ENCODE data around the gene GARNL3. TPM values are rescaled to one million over a fixed set of nuclear protein-coding genes. Genes with fewer than 3 reads are reported as not detected.

Gene GARNL3
- polyA plus RNA-seq, 2 donors, result 3.5 TPM

GRCh38 chr9:127223810-127224177 is 40.8 kb upstream of the GARNL3 start:
- no peak overlapping the region for H3K27ac ChIP-seq (ENCODE audit: low read depth in 2 of 2, low read length in 1 of 2)
- WGBS, 2 donors, result 29 to 30% methylated on average over 8 of the region's 8 CpGs
- peaks cover 3 to 9% of the 10 kb centered on the region in 2 donors for H3K4me1 ChIP-seq (ENCODE audit: control insufficient read depth in 2 of 2, insufficient read depth in 2 of 2, low read length in 1 of 2)
- H3K36me3 ChIP-seq (ENCODE audit: control insufficient read depth in 2 of 2, insufficient read depth in 2 of 2, low read length in 1 of 2), result no peaks in the 10 kb centered on the region
- no peak overlapping the region for H3K4me3 ChIP-seq (ENCODE audit: low read depth in 1 of 2, low read length in 2 of 2)
- no peaks in the 10 kb centered on the region for H3K9me3 ChIP-seq (ENCODE audit: control insufficient read depth in 2 of 2, insufficient read depth in 1 of 2, low read depth in 1 of 2, low read length in 1 of 2)
- no peaks in the 10 kb centered on the region for H3K27me3 ChIP-seq (ENCODE audit: control insufficient read depth in 1 of 2, insufficient read depth in 2 of 2, low read length in 2 of 2)

- H3K9me3 ChIP-seq (ENCODE audit: control insufficient read depth in 2 of 2, insufficient read depth in 1 of 2, low read depth in 1 of 2, low read length in 1 of 2), result no peaks in the 10 kb centered on the region
- peak overlapping the region; percentile 57 to 64 for H3K4me3 ChIP-seq (ENCODE audit: low read depth in 1 of 2, low read length in 2 of 2)
- H3K36me3 ChIP-seq (ENCODE audit: control insufficient read depth in 2 of 2, insufficient read depth in 2 of 2, low read length in 1 of 2), result no peaks in the 10 kb centered on the region
- peak overlapping the region; percentile 84 to 89 for H3K27ac ChIP-seq (ENCODE audit: low read depth in 2 of 2, low read length in 1 of 2)
- WGBS, 2 donors, result 1 to 2% methylated on average over 53 to 56 of the region's 56 CpGs
- H3K4me1 ChIP-seq (ENCODE audit: control insufficient read depth in 2 of 2, insufficient read depth in 2 of 2, low read length in 1 of 2), result peaks cover 3 to 9% of the 10 kb centered on the region in 2 donors
- H3K27me3 ChIP-seq (ENCODE audit: control insufficient read depth in 1 of 2, insufficient read depth in 2 of 2, low read length in 2 of 2), result no peaks in the 10 kb centered on the region
Measured at GRCh38 chr9:127224178-127224882, 40.2 kb upstream of the GARNL3 start.

- Histone ChIP-seq H3K9me3 (ENCODE audit: control insufficient read depth in 2 of 2, insufficient read depth in 1 of 2, low read depth in 1 of 2, low read length in 1 of 2) (no peaks in the 10 kb centered on the region), H3K27me3 (ENCODE audit: control insufficient read depth in 1 of 2, insufficient read depth in 2 of 2, low read length in 2 of 2) (no peaks in the 10 kb centered on the region), H3K4me3 (ENCODE audit: low read depth in 1 of 2, low read length in 2 of 2) (peak overlapping the region; percentile 57 to 73), H3K36me3 (ENCODE audit: control insufficient read depth in 2 of 2, insufficient read depth in 2 of 2, low read length in 1 of 2) (no peaks in the 10 kb centered on the region), H3K4me1 (ENCODE audit: control insufficient read depth in 2 of 2, insufficient read depth in 2 of 2, low read length in 1 of 2) (peaks cover 3 to 9% of the 10 kb centered on the region in 2 donors), H3K27ac (ENCODE audit: low read depth in 2 of 2, low read length in 1 of 2) (peak overlapping the region; percentile 84 to 89)
- WGBS, 2 donors, result 1 to 3% methylated on average over 43 to 106 of the region's 106 CpGs
Measured at GRCh38 chr9:127224883-127225739, 39.5 kb upstream of the GARNL3 start.

- H3K27ac ChIP-seq (ENCODE audit: low read depth in 2 of 2, low read length in 1 of 2), result peak overlapping the region in 1 of 2 donors; percentile 56
Measured at GRCh38 chr9:127225801-127226625, 38.6 kb upstream of the GARNL3 start.

GRCh38 chr9:127229691-127230417 is 34.7 kb upstream of the GARNL3 start:
- Histone ChIP-seq H3K36me3 (ENCODE audit: control insufficient read depth in 2 of 2, insufficient read depth in 2 of 2, low read length in 1 of 2) (no peaks in the 10 kb centered on the region), H3K4me1 (ENCODE audit: control insufficient read depth in 2 of 2, insufficient read depth in 2 of 2, low read length in 1 of 2) (peaks cover 0 to 9% of the 10 kb centered on the region in 2 donors), H3K9me3 (ENCODE audit: control insufficient read depth in 2 of 2, insufficient read depth in 1 of 2, low read depth in 1 of 2, low read length in 1 of 2) (no peaks in the 10 kb centered on the region), H3K27me3 (ENCODE audit: control insufficient read depth in 1 of 2, insufficient read depth in 2 of 2, low read length in 2 of 2) (no peaks in the 10 kb centered on the region), H3K27ac (ENCODE audit: low read depth in 2 of 2, low read length in 1 of 2) (no peak overlapping the region), H3K4me3 (ENCODE audit: low read depth in 1 of 2, low read length in 2 of 2) (no peak overlapping the region)
- 85 to 87% methylated on average over 4 of the region's 4 CpGs for WGBS, 2 donors

More at GRCh38 chr9:127225801-127226625, 38.6 kb upstream of the GARNL3 start:
- 27 to 47% methylated on average over 25 to 42 of the region's 42 CpGs for WGBS, 2 donors
- H3K36me3 ChIP-seq (ENCODE audit: control insufficient read depth in 2 of 2, insufficient read depth in 2 of 2, low read length in 1 of 2), result no peaks in the 10 kb centered on the region
- H3K9me3 ChIP-seq (ENCODE audit: control insufficient read depth in 2 of 2, insufficient read depth in 1 of 2, low read depth in 1 of 2, low read length in 1 of 2), result no peaks in the 10 kb centered on the region
- H3K4me1 ChIP-seq (ENCODE audit: control insufficient read depth in 2 of 2, insufficient read depth in 2 of 2, low read length in 1 of 2), result peaks cover 3 to 9% of the 10 kb centered on the region in 2 donors
- H3K4me3 ChIP-seq (ENCODE audit: low read depth in 1 of 2, low read length in 2 of 2), result peak overlapping the region; percentile 57 to 73
- H3K27me3 ChIP-seq (ENCODE audit: control insufficient read depth in 1 of 2, insufficient read depth in 2 of 2, low read length in 2 of 2), result no peaks in the 10 kb centered on the region

- H3K9me3 ChIP-seq (ENCODE audit: control insufficient read depth in 2 of 2, insufficient read depth in 1 of 2, low read depth in 1 of 2, low read length in 1 of 2), result no peaks in the 10 kb centered on the region
- no peaks in the 10 kb centered on the region for H3K36me3 ChIP-seq (ENCODE audit: control insufficient read depth in 2 of 2, insufficient read depth in 2 of 2, low read length in 1 of 2)
- H3K4me1 ChIP-seq (ENCODE audit: control insufficient read depth in 2 of 2, insufficient read depth in 2 of 2, low read length in 1 of 2), result no peaks in the 10 kb centered on the region
- no peak overlapping the region for H3K27ac ChIP-seq (ENCODE audit: low read depth in 2 of 2, low read length in 1 of 2)
- H3K27me3 ChIP-seq (ENCODE audit: control insufficient read depth in 1 of 2, insufficient read depth in 2 of 2, low read length in 2 of 2), result no peaks in the 10 kb centered on the region
- H3K4me3 ChIP-seq (ENCODE audit: low read depth in 1 of 2, low read length in 2 of 2), result no peak overlapping the region
- WGBS, 2 donors, result 91 to 95% methylated on average over 3 of the region's 3 CpGs
Measured at GRCh38 chr9:127231666-127232065, 32.9 kb upstream of the GARNL3 start.

GRCh38 chr9:127232833-127233549 is 31.6 kb upstream of the GARNL3 start:
- H3K27ac ChIP-seq (ENCODE audit: low read depth in 2 of 2, low read length in 1 of 2), result no peak overlapping the region
- WGBS, 2 donors, result 87 to 89% methylated on average over 4 of the region's 4 CpGs

GRCh38 chr9:127233550-127233949 is 31.0 kb upstream of the GARNL3 start:
- no peaks in the 10 kb centered on the region for H3K27me3 ChIP-seq (ENCODE audit: control insufficient read depth in 1 of 2, insufficient read depth in 2 of 2, low read length in 2 of 2)
- peaks cover 0 to 2% of the 10 kb centered on the region in 2 donors for H3K4me1 ChIP-seq (ENCODE audit: control insufficient read depth in 2 of 2, insufficient read depth in 2 of 2, low read length in 1 of 2)
- H3K36me3 ChIP-seq (ENCODE audit: control insufficient read depth in 2 of 2, insufficient read depth in 2 of 2, low read length in 1 of 2), result no peaks in the 10 kb centered on the region
- H3K4me3 ChIP-seq (ENCODE audit: low read depth in 1 of 2, low read length in 2 of 2), result no peak overlapping the region
- no peaks in the 10 kb centered on the region for H3K9me3 ChIP-seq (ENCODE audit: control insufficient read depth in 2 of 2, insufficient read depth in 1 of 2, low read depth in 1 of 2, low read length in 1 of 2)
- no peak overlapping the region for H3K27ac ChIP-seq (ENCODE audit: low read depth in 2 of 2, low read length in 1 of 2)
- 47 to 49% methylated on average over 4 of the region's 4 CpGs for WGBS, 2 donors

More at GRCh38 chr9:127232833-127233549, 31.6 kb upstream of the GARNL3 start:
- Histone ChIP-seq H3K27me3 (ENCODE audit: control insufficient read depth in 1 of 2, insufficient read depth in 2 of 2, low read length in 2 of 2) (no peaks in the 10 kb centered on the region), H3K4me3 (ENCODE audit: low read depth in 1 of 2, low read length in 2 of 2) (no peak overlapping the region), H3K4me1 (ENCODE audit: control insufficient read depth in 2 of 2, insufficient read depth in 2 of 2, low read length in 1 of 2) (peaks cover 0 to 2% of the 10 kb centered on the region in 2 donors), H3K36me3 (ENCODE audit: control insufficient read depth in 2 of 2, insufficient read depth in 2 of 2, low read length in 1 of 2) (no peaks in the 10 kb centered on the region), H3K9me3 (ENCODE audit: control insufficient read depth in 2 of 2, insufficient read depth in 1 of 2, low read depth in 1 of 2, low read length in 1 of 2) (no peaks in the 10 kb centered on the region)
